ENCODE results near the gene MCF2L.
A peak's percentile ranks its signal among the peaks of the same experiment; 100 is the strongest.

MCF2L gene

GRCh38 chr13:113135281-113135760 is 166.3 kb downstream of the MCF2L start:
- H3K4me3 Mint-ChIP-seq, result no peak overlapping the region
- H3K27ac Mint-ChIP-seq, result no peak overlapping the region
- no peaks in the 10 kb centered on the region for H3K4me1 Mint-ChIP-seq (ENCODE audit: low read depth)
- no peaks in the 10 kb centered on the region for H3K9me3 Mint-ChIP-seq (ENCODE audit: low read depth)
- H3K36me3 Mint-ChIP-seq, result no peaks in the 10 kb centered on the region
- H3K27me3 Mint-ChIP-seq, result no peaks in the 10 kb centered on the region

GRCh38 chr13:113137691-113138298 is 168.8 kb downstream of the MCF2L start:
- Mint-ChIP-seq H3K4me1 (ENCODE audit: low read depth) (no peaks in the 10 kb centered on the region), H3K27ac (no peak overlapping the region), H3K4me3 (no peak overlapping the region), H3K9me3 (ENCODE audit: low read depth) (no peaks in the 10 kb centered on the region), H3K27me3 (no peaks in the 10 kb centered on the region), H3K36me3 (no peaks in the 10 kb centered on the region)

GRCh38 chr13:113138792-113139551 is 170.0 kb downstream of the MCF2L start:
- Mint-ChIP-seq H3K27me3 (no peaks in the 10 kb centered on the region), H3K4me3 (no peak overlapping the region), H3K27ac (no peak overlapping the region), H3K4me1 (ENCODE audit: low read depth) (no peaks in the 10 kb centered on the region), H3K9me3 (ENCODE audit: low read depth) (no peaks in the 10 kb centered on the region), H3K36me3 (no peaks in the 10 kb centered on the region)

GRCh38 chr13:113139577-113139976 is 170.6 kb downstream of the MCF2L start:
- Mint-ChIP-seq H3K27me3 (no peaks in the 10 kb centered on the region), H3K27ac (no peak overlapping the region), H3K4me1 (ENCODE audit: low read depth) (no peaks in the 10 kb centered on the region), H3K4me3 (no peak overlapping the region), H3K9me3 (ENCODE audit: low read depth) (no peaks in the 10 kb centered on the region), H3K36me3 (no peaks in the 10 kb centered on the region)

GRCh38 chr13:113140677-113141600 is 171.9 kb downstream of the MCF2L start:
- Mint-ChIP-seq H3K27me3 (no peaks in the 10 kb centered on the region), H3K36me3 (no peaks in the 10 kb centered on the region), H3K4me1 (ENCODE audit: low read depth) (no peaks in the 10 kb centered on the region), H3K27ac (no peak overlapping the region), H3K9me3 (ENCODE audit: low read depth) (no peaks in the 10 kb centered on the region), H3K4me3 (no peak overlapping the region)

- H3K4me1 Mint-ChIP-seq (ENCODE audit: low read depth), result no peaks in the 10 kb centered on the region
- no peak overlapping the region for H3K4me3 Mint-ChIP-seq
- no peak overlapping the region for H3K27ac Mint-ChIP-seq
- no peaks in the 10 kb centered on the region for H3K9me3 Mint-ChIP-seq (ENCODE audit: low read depth)
- no peaks in the 10 kb centered on the region for H3K27me3 Mint-ChIP-seq
- no peaks in the 10 kb centered on the region for H3K36me3 Mint-ChIP-seq
Observed at GRCh38 chr13:113141601-113141970, 172.6 kb downstream of the MCF2L start.

- H3K9me3 Mint-ChIP-seq (ENCODE audit: low read depth), result no peaks in the 10 kb centered on the region
Observed at GRCh38 chr13:113142876-113143275, 173.9 kb downstream of the MCF2L start.

GRCh38 chr13:113143466-113144254 is 174.6 kb downstream of the MCF2L start:
- Mint-ChIP-seq H3K4me1 (ENCODE audit: low read depth) (no peaks in the 10 kb centered on the region), H3K4me3 (no peak overlapping the region), H3K36me3 (no peaks in the 10 kb centered on the region), H3K9me3 (ENCODE audit: low read depth) (no peaks in the 10 kb centered on the region), H3K27me3 (no peaks in the 10 kb centered on the region), H3K27ac (no peak overlapping the region)

More at GRCh38 chr13:113142876-113143275, 173.9 kb downstream of the MCF2L start:
- H3K36me3 Mint-ChIP-seq, result no peaks in the 10 kb centered on the region
- no peaks in the 10 kb centered on the region for H3K27me3 Mint-ChIP-seq
- H3K4me3 Mint-ChIP-seq, result no peak overlapping the region
- no peak overlapping the region for H3K27ac Mint-ChIP-seq
- H3K4me1 Mint-ChIP-seq (ENCODE audit: low read depth), result no peaks in the 10 kb centered on the region

GRCh38 chr13:113144255-113144629 is 175.2 kb downstream of the MCF2L start:
- no peak overlapping the region for H3K27ac Mint-ChIP-seq
- no peaks in the 10 kb centered on the region for H3K4me1 Mint-ChIP-seq (ENCODE audit: low read depth)
- no peak overlapping the region for H3K4me3 Mint-ChIP-seq
- H3K36me3 Mint-ChIP-seq, result no peaks in the 10 kb centered on the region
- H3K27me3 Mint-ChIP-seq, result no peaks in the 10 kb centered on the region
- H3K9me3 Mint-ChIP-seq (ENCODE audit: low read depth), result no peaks in the 10 kb centered on the region

- H3K27ac Mint-ChIP-seq, result peak overlapping the region; percentile 28
- H3K9me3 Mint-ChIP-seq (ENCODE audit: low read depth), result no peaks in the 10 kb centered on the region
- no peaks in the 10 kb centered on the region for H3K36me3 Mint-ChIP-seq
- no peaks in the 10 kb centered on the region for H3K4me1 Mint-ChIP-seq (ENCODE audit: low read depth)
- no peaks in the 10 kb centered on the region for H3K27me3 Mint-ChIP-seq
- H3K4me3 Mint-ChIP-seq, result no peak overlapping the region
Observed at GRCh38 chr13:113145496-113145895, 176.5 kb downstream of the MCF2L start.

GRCh38 chr13:113145911-113146598 is 177.0 kb downstream of the MCF2L start:
- no peak overlapping the region for H3K27ac Mint-ChIP-seq
- no peak overlapping the region for H3K4me3 Mint-ChIP-seq
- no peaks in the 10 kb centered on the region for H3K4me1 Mint-ChIP-seq (ENCODE audit: low read depth)
- H3K9me3 Mint-ChIP-seq (ENCODE audit: low read depth), result no peaks in the 10 kb centered on the region
- no peaks in the 10 kb centered on the region for H3K27me3 Mint-ChIP-seq
- H3K36me3 Mint-ChIP-seq, result no peaks in the 10 kb centered on the region

- no peak overlapping the region for H3K27ac Mint-ChIP-seq
Observed at GRCh38 chr13:113146750-113147149, 177.7 kb downstream of the MCF2L start.

GRCh38 chr13:113147206-113147605 is 178.2 kb downstream of the MCF2L start:
- H3K27me3 Mint-ChIP-seq, result no peaks in the 10 kb centered on the region
- no peak overlapping the region for H3K27ac Mint-ChIP-seq
- H3K36me3 Mint-ChIP-seq, result no peaks in the 10 kb centered on the region
- no peak overlapping the region for H3K4me3 Mint-ChIP-seq
- no peaks in the 10 kb centered on the region for H3K9me3 Mint-ChIP-seq (ENCODE audit: low read depth)
- H3K4me1 Mint-ChIP-seq (ENCODE audit: low read depth), result peaks cover 2% of the 10 kb centered on the region

More at GRCh38 chr13:113146750-113147149, 177.7 kb downstream of the MCF2L start:
- no peaks in the 10 kb centered on the region for H3K36me3 Mint-ChIP-seq
- no peaks in the 10 kb centered on the region for H3K27me3 Mint-ChIP-seq
- H3K4me3 Mint-ChIP-seq, result no peak overlapping the region
- no peaks in the 10 kb centered on the region for H3K9me3 Mint-ChIP-seq (ENCODE audit: low read depth)
- H3K4me1 Mint-ChIP-seq (ENCODE audit: low read depth), result no peaks in the 10 kb centered on the region

GRCh38 chr13:113148407-113148806 is 179.4 kb downstream of the MCF2L start:
- Mint-ChIP-seq H3K27me3 (no peaks in the 10 kb centered on the region), H3K27ac (no peak overlapping the region), H3K4me3 (no peak overlapping the region), H3K36me3 (no peaks in the 10 kb centered on the region), H3K4me1 (ENCODE audit: low read depth) (peaks cover 9% of the 10 kb centered on the region), H3K9me3 (ENCODE audit: low read depth) (no peaks in the 10 kb centered on the region)
